ENCODE data around the gene MYBPC3.

Gene MYBPC3

DNA sequence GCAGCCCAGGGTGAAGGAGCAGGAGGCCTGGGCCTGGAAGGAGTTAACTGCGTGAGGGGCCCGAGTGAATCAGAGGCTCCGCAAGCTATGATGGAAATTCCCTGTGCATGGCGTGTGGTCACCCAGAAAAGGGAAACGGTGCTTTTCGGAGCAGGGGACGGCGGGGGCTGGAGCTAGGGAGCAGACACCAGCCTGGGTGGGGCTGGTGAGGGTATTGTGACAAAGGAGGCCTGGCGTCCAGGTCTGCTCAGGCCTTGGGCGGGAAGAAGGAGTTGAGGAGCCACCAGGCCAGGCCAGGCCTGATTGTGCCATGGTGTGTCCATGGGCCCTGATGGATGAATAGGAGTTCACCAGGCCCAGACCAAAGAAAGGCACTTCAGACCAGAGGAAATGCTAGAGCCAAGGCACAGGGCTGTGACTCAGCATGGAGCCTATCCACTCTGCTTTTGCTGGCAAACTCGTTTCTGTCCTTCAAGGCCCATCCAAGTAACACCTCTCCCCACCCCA, 38.6 kb upstream of the MYBPC3 start:
- TF ChIP-seq, protein P1, sequence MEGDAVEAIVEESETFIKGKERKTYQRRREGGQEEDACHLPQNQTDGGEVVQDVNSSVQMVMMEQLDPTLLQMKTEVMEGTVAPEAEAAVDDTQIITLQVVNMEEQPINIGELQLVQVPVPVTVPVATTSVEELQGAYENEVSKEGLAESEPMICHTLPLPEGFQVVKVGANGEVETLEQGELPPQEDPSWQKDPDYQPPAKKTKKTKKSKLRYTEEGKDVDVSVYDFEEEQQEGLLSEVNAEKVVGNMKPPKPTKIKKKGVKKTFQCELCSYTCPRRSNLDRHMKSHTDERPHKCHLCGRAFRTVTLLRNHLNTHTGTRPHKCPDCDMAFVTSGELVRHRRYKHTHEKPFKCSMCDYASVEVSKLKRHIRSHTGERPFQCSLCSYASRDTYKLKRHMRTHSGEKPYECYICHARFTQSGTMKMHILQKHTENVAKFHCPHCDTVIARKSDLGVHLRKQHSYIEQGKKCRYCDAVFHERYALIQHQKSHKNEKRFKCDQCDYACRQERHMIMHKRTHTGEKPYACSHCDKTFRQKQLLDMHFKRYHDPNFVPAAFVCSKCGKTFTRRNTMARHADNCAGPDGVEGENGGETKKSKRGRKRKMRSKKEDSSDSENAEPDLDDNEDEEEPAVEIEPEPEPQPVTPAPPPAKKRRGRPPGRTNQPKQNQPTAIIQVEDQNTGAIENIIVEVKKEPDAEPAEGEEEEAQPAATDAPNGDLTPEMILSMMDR (IDR thresholded peaks at IDR 0.05; ENCODE audit: low read depth, low read length), result no peak
- H3K4me3 ChIP-seq (ENCODE audit: low read depth, low read length), result no peak overlapping the region

- TF ChIP-seq, protein P1 (IDR thresholded peaks at IDR 0.05; ENCODE audit: low read depth, low read length), result no peak
- H3K4me3 ChIP-seq (ENCODE audit: low read depth, low read length), result no peak overlapping the region
Measured at GRCh38 chr11:47390422-47390760, 37.9 kb upstream of the MYBPC3 start.

DNA sequence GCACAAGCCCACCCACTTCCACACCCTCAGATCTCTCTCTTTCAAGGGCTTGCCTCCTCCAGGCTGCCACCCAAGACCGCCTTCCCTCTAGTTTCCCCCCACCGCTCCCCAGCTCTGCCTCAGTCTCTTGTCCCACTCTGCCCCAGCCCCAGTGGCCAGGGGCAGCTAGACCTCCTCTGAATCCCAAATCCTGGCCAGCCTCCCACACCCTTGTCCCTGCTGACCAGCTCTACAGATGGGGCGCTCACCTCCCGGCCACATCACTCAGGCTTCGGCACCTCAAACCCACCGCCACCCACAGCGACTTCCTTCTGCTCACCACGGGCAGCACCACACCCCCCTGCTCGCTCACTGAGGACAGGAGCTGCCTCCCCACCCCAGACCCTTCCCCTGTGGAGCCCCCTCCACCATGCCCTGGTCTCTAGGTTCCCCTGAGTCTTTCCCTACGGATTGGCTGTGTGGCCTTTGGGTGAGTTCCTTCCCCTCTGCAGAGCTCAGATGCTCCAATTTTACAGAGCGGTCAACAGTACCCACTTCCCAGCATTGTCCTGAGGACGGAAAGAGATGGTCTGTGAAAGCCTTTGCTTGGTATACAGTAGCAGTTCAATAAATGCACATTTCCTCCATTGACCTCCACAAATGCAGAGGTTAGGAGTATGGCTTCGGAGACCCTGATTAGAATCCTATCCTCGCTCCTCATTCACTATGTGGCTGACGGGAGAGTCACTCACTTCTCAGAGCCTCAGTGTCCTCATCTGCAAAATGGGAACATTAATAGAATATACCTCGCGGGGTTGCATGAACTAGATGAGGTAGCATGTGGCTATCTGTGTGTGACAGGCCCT, 37.3 kb upstream of the MYBPC3 start:
- TF ChIP-seq, protein P1 (IDR thresholded peaks at IDR 0.05; ENCODE audit: low read depth, low read length), result no peak
- H3K4me3 ChIP-seq (ENCODE audit: low read depth, low read length), result no peak overlapping the region

- H3K4me3 ChIP-seq (ENCODE audit: low read depth, low read length), result no peak overlapping the region
- TF ChIP-seq, protein P1 (IDR thresholded peaks at IDR 0.05; ENCODE audit: low read depth, low read length), result no peak
Measured at GRCh38 chr11:47388697-47389576, 36.4 kb upstream of the MYBPC3 start.

DNA sequence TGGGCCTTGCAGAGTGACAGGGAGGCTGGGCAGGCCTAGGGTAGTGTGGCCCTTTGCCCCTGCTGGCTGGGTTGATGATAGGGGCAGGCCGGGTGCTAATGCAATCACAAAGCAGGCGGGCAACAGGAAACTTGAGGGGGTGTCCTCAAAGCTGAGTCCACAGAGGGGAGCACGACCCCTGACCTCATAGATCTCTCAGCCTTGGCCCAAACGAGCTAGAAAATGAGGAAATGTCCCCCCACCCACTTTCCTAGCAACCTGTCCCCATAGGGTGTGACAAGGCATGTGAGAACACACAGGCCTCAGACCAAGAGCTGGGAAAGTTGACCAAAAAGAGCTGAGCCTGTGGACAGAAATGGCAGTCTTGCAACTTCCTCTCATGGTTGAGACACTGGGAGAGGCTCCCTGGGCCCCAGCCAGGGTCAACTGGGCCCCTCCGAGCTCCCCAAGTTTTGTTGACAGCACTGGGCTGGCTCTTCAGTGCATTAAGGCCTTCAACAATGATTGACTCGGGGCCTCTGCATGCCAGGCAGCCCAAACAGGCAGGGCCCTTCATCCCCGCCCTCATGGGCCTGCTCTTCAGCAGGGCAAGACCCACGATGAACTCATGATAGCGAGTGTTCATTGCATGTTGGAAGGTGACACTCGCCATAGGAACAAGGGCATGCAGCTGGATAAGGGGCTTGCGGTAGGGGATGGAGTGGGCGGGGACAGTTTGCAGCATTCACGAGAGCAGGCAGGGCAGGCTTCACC, 35.6 kb upstream of the MYBPC3 start:
- TF ChIP-seq, protein P1 (IDR thresholded peaks at IDR 0.05; ENCODE audit: low read depth, low read length), result no peak
- no peak overlapping the region for H3K4me3 ChIP-seq (ENCODE audit: low read depth, low read length)

GRCh38 chr11:47384498-47384897, 32.0 kb upstream of the MYBPC3 start:
- no peak overlapping the region for H3K4me3 ChIP-seq (ENCODE audit: low read depth, low read length)
- TF ChIP-seq, protein P1 (IDR thresholded peaks at IDR 0.05; ENCODE audit: low read depth, low read length), result no peak
